HEK293T (cell line): ENCODE measurements around the gene MAP2K3.

Experiments
- ARNT ChIP-seq: fragments of 450-650 bp; IDR thresholded peaks from 2 replicates; pipeline ENCODE4 v1.6.1; 2017; ENCODE audit warnings: mild to moderate bottlenecking
- BHLHE40 ChIP-seq: fragments of 450-650 bp; IDR thresholded peaks from 2 replicates; pipeline ENCODE4 v1.6.1; 2016; ENCODE audit warnings: mild to moderate bottlenecking, moderate library complexity, borderline replicate concordance
- CTBP1 ChIP-seq: fragments of 450-650 bp; IDR thresholded peaks from 2 replicates; pipeline ENCODE4 v1.6.1; 2016; ENCODE audit warnings: borderline replicate concordance
- ELF4 ChIP-seq: fragments of 450-650 bp; IDR thresholded peaks from 2 replicates; pipeline ENCODE4 v1.6.1; 2017; ENCODE audit warnings: antibody characterized with exemption
- FOXA1 ChIP-seq: fragments of 450-650 bp; IDR thresholded peaks from 2 replicates; pipeline ENCODE4 v1.6.1; 2016; ENCODE audit warnings: mild to moderate bottlenecking
- FOXK2 ChIP-seq: fragments of 450-650 bp; IDR thresholded peaks from 2 replicates; pipeline ENCODE4 v1.6.1; 2016; ENCODE audit warnings: mild to moderate bottlenecking
- HDGF ChIP-seq: fragments of 450-650 bp; IDR thresholded peaks from 2 replicates; pipeline ENCODE4 v1.6.1; 2017; ENCODE audit warnings: antibody characterized with exemption, borderline replicate concordance
- NFRKB ChIP-seq: fragments of 450-650 bp; IDR thresholded peaks from 2 replicates; pipeline ENCODE4 v1.6.1; 2016; ENCODE audit warnings: mild to moderate bottlenecking, moderate library complexity
- SP1 ChIP-seq: fragments of 450-650 bp; IDR thresholded peaks from 2 replicates; pipeline ENCODE4 v1.6.1; 2017
- TARDBP ChIP-seq: fragments of 450-650 bp; IDR thresholded peaks from 2 replicates; pipeline ENCODE4 v1.6.1; 2016
- ZNF384 ChIP-seq: fragments of 450-650 bp; IDR thresholded peaks from 2 replicates; pipeline ENCODE4 v1.6.1; 2016
- TF ChIP-seq, protein P1 (sequence below): fragments of 450-650 bp; IDR thresholded peaks from 2 replicates; pipeline ENCODE4 v1.6.1; 2016

DNA sequence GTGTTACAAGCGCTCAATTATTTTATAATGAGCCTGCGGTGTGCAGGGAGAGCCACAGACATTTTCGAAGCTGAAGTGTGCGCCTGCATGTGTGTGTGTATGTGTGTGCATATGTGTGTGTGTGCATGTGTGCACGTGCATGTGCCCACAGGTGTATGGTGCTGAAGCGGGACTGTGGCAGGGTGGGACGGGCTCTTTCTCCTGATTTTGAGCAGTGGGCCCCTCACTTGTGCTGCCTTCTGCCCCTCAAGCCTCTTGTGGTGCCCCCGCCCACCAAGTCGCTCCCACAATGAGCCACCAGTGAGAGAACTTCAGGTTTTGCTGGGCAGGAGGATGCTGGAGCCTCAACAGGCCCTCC is 75.0 kb downstream of the MAP2K3 start:
- TF ChIP-seq CTBP1 (no peak), BHLHE40 (no peak), ARNT (no peak), SP1 (no peak), ELF4 (no peak), NFRKB (no peak), ZNF384 (no peak), TARDBP (no peak), HDGF (no peak), FOXK2 (no peak), FOXA1 (no peak)
- TF ChIP-seq, protein P1, sequence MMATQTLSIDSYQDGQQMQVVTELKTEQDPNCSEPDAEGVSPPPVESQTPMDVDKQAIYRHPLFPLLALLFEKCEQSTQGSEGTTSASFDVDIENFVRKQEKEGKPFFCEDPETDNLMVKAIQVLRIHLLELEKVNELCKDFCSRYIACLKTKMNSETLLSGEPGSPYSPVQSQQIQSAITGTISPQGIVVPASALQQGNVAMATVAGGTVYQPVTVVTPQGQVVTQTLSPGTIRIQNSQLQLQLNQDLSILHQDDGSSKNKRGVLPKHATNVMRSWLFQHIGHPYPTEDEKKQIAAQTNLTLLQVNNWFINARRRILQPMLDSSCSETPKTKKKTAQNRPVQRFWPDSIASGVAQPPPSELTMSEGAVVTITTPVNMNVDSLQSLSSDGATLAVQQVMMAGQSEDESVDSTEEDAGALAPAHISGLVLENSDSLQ, result no peak
